Breast epithelium (tissue), 3 donors: ENCODE measurements around the gene SEMA4D.

Experiments used
- POLR2AphosphoS5 ChIP-seq, 3 donors: sonication (generic); formaldehyde crosslinking; IDR thresholded peaks; one replicate each; pipeline ENCODE4 v1.6.1; 2017; ENCODE audit warnings: antibody characterized with exemption in 3 of 3
- TF ChIP-seq, protein P1 (sequence below), 3 donors: fragments of 450-650 bp; IDR thresholded peaks; one replicate each; pipeline ENCODE4 v1.5.1; 2016 to 2017; ENCODE audit warnings: antibody characterized with exemption in 3 of 3, mild to moderate bottlenecking in 3 of 3, moderate library complexity in 3 of 3

DNA sequence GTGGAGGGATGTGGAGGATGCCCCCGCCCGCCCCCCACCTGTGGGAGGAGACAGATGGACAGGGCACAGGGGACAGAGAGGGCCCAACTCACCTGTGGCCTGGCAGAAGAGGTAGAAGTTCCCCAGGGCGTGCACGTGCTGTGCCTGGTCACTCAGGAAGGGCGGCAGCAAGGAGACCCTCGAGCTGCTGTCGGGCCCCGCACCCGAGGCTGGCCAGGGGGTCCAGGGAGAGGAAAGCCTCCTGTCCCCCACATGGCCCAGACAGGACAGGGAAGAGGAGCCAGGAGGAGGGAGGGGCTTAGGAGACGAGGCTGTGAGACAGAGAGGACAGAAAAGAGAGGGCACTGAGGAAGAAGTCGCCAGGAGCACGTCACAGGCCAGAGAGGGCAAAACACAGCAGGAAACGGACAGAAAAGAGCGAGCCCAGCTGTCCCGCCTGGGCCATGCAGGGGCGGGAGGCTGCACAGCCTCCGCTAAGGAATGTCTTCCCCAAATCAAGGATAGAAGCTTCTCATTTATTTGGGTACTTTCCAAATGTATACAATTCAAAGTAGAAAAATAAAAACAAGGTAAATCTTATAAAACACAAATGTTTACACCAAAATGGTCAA, 121.1 kb downstream of the SEMA4D start:
- TF ChIP-seq, protein P1, sequence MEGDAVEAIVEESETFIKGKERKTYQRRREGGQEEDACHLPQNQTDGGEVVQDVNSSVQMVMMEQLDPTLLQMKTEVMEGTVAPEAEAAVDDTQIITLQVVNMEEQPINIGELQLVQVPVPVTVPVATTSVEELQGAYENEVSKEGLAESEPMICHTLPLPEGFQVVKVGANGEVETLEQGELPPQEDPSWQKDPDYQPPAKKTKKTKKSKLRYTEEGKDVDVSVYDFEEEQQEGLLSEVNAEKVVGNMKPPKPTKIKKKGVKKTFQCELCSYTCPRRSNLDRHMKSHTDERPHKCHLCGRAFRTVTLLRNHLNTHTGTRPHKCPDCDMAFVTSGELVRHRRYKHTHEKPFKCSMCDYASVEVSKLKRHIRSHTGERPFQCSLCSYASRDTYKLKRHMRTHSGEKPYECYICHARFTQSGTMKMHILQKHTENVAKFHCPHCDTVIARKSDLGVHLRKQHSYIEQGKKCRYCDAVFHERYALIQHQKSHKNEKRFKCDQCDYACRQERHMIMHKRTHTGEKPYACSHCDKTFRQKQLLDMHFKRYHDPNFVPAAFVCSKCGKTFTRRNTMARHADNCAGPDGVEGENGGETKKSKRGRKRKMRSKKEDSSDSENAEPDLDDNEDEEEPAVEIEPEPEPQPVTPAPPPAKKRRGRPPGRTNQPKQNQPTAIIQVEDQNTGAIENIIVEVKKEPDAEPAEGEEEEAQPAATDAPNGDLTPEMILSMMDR (IDR thresholded peaks at IDR 0.05) = no peak
- TF ChIP-seq POLR2AphosphoS5 (IDR thresholded peaks at IDR 0.05) = no peak
